ENCODE results near the gene NMNAT3.

The NMNAT3 gene

GRCh38 chr3:139521144-139521543 is 156.6 kb downstream of the NMNAT3 start:
- DNase-seq (ENCODE audit: low read depth, low spot score), result no peak

- no peak for DNase-seq (ENCODE audit: low read depth, low spot score)
These were observed 157.6 kb downstream of the NMNAT3 start for GRCh38 chr3:139519998-139520737.

DNA sequence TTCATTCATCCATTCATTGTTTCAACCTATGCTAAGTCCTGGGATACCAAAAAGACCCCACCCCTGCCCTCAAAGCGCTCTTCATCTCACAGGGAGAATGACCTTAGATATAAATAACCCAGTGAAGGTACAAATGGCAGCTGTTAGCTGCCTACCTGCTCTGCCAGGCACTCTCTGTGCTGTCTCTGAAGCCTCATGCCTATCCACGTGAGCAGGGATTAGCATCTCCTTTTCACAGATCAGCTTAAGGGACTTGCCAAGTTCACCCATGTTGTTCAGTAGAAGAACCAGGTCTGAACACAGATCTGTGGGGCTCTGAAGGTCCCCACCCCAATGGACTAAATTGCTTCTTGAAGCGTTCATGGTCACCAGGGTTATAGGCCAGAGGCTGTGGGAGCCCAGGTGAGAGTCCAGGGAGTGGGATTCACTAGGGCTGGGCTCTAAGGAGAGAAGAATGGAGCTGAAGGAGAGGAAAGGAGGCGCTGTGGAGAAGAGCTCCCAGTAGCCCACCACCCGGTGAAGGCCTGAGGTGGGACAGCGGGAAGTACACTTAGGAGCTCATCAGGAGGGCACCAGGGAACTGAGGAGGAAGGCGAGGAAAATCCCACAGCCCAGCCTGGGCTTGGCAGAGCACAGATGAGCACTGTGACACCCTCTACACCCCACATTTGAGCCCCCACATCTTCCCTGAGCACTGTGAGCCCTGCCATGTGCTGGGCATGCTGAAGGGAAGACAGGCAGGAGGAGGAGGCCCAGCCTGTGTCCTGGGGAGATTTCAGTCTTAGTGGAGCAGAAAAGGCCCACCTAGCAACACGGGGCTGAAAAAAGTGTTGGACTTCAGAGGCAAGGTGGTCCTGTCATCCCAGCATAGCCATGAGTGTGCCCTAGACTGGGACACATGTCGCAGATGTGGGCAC is 158.6 kb downstream of the NMNAT3 start:
- no peak for DNase-seq (ENCODE audit: low read depth, low spot score)

DNA sequence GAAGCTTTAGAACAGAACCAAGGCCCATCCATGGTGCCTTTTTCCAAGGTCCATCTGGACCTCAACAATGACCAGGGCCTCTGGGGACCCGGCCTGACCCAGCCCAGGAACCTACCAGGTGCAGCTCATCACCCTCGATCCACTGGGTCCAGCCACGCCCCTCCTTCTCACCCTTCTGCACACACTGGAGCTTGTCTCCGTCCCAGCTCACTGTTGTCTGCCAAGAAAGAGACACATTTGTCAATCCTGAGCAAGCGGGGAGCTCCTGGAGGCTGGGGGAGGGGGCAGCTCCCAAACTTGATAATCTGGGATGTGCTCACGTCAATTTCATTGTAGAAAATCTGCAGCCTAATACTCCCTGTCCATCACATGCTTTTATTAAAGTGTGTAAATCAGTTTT is 159.5 kb downstream of the NMNAT3 start:
- DNase-seq (ENCODE audit: low read depth, low spot score), result no peak

GRCh38 chr3:139517321-139518065 is 160.3 kb downstream of the NMNAT3 start:
- DNase-seq (ENCODE audit: low read depth, low spot score), result no peak

- DNase-seq (ENCODE audit: low read depth, low spot score), result no peak
These were observed 163.0 kb downstream of the NMNAT3 start for GRCh38 chr3:139514741-139515140.

Measured in activated CD4-positive, CD25-positive, alpha-beta regulatory T cell treated with anti-CD3 and anti-CD28 coated beads, Interleukin-2, amount 50 U/mL, for 16 hours (primary cell).